Epithelial cell of proximal tubule (primary cell): Measurements from ENCODE around the gene PDE4A. TPM values are rescaled to one million over a fixed set of nuclear protein-coding genes. Genes with fewer than 3 reads are reported as not detected.
"Not testable (repeated sequence)": the region's sequence is repeated elsewhere in the genome, so short reads cannot be mapped to it uniquely, and the experiment has no call there.

Experiments
- DNase-seq: peaks from one replicate; pipeline ENCODE4 v3.0.0-alpha.2; 2011; ENCODE audit warnings: low read depth
- H3K4me3 ChIP-seq: 2 replicates; pipeline ENCODE4 v1.5.1; 2011; ENCODE audit warnings: low read depth, mild to moderate bottlenecking, low read length
- CTCF ChIP-seq: conservative IDR thresholded peaks from 2 replicates; pipeline ENCODE4 v1.5.1; 2012; ENCODE audit warnings: low read depth, mild to moderate bottlenecking, low read length
- total RNA-seq: library from RNA; depleted of rRNA; stranded (reverse); fragments of >200 nt; gene quantifications from 2 replicates; pipeline ENCODE4 v1.2.3, GENCODE V29; 2015

PDE4A gene
- total RNA-seq, 1 donor from 2014 or later = 0.40 TPM

GRCh38 chr19:10454267-10454666 lies 33.9 kb downstream of the PDE4A start:
- no peak overlapping the region for H3K4me3 ChIP-seq
- no peak for TF ChIP-seq CTCF
- DNase-seq = no peak

GRCh38 chr19:10458733-10459132 lies 38.4 kb downstream of the PDE4A start:
- not testable (repeated sequence) for H3K4me3 ChIP-seq, DNase-seq

GRCh38 chr19:10460714-10461046 lies 40.3 kb downstream of the PDE4A start:
- no peak for DNase-seq
- TF ChIP-seq CTCF = no peak
- H3K4me3 ChIP-seq = no peak overlapping the region

- TF ChIP-seq CTCF = no peak
- peak overlapping the region; percentile 55 for H3K4me3 ChIP-seq
- DNase-seq = peak; percentile 32
These were observed 41.0 kb downstream of the PDE4A start for GRCh38 chr19:10461047-10461949.

GRCh38 chr19:10462042-10462441 lies 41.7 kb downstream of the PDE4A start:
- H3K4me3 ChIP-seq, DNase-seq: not testable (repeated sequence)

- DNase-seq = no peak
- H3K4me3 ChIP-seq = no peak overlapping the region
- no peak for TF ChIP-seq CTCF
These were observed 42.2 kb downstream of the PDE4A start for GRCh38 chr19:10462557-10462956.

GRCh38 chr19:10464456-10464855 lies 44.1 kb downstream of the PDE4A start:
- no peak for DNase-seq
- H3K4me3 ChIP-seq = no peak overlapping the region
- no peak for TF ChIP-seq CTCF

- DNase-seq = no peak
- no peak for TF ChIP-seq CTCF
- no peak overlapping the region for H3K4me3 ChIP-seq
These were observed 46.9 kb downstream of the PDE4A start for GRCh38 chr19:10467104-10467706.
